ENCODE measurements around the gene HOXD12.

The HOXD12 gene

DNA sequence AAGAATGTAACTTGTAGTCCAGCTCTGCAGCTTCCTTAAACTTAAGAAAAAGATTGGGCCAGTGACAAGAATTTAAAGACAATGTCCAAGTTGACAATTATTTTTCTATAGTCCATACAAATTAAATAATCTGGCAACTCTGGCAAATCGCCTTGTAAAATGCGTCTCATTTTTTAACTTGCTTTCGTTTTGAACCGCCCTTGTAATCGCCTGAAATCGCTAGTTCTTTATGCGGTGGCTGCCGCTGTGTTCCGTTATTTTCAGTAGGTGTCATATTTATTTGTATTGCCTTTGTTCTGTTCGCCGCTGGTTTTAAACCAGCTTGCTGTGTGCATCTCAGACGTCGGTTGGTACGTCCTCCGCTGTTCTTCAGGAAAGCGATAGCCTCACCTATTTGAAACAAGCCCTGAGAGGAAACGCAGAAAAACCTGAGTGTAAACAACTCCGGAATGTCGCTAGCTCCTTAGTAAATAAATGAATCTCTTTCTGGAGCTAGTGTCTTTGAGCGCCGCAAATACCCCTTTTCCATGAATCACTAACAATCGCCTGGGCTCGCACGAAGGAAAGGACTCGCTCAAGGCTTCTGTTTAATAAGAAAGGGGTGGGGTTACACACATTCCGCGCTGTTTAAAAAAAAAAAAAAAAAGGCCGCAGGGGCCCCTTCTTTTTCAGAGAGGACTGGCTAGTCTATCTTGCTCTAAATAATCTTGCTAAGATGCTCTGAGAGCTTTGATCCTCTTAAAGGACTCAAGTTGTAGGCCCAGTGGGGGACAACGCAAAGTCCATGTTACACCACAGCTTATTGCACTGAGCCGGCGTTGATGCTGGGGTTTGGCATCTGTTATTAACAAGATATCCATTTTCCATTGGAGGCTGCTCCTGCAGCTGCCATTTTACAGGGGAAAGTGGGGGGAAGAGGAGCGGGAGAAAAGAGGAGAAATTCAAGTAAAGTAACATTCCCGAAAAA lies 32.9 kb downstream of the HOXD12 start:
- DNase-seq (ENCODE audit: low spot score) = no peak

DNA sequence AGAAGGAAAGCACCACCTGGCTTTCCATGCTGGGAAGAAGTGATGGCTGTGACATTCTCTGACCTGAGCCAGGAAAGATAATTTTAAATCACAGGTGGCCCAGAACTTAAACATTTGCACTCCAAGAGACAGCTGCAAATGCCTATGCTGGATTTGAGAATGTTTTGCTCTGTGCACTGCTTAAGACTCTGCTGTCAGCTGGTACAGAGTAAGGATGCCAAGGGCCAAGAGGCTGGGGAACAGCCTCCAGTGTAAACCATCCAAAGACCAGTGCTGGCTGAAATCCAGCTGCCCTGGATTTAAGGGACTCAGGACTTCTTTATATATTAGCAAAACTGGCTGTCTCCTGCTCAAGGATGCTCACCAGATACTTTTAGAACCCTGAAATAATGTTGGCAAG lies 33.8 kb downstream of the HOXD12 start:
- no peak for DNase-seq (ENCODE audit: low spot score)

DNA sequence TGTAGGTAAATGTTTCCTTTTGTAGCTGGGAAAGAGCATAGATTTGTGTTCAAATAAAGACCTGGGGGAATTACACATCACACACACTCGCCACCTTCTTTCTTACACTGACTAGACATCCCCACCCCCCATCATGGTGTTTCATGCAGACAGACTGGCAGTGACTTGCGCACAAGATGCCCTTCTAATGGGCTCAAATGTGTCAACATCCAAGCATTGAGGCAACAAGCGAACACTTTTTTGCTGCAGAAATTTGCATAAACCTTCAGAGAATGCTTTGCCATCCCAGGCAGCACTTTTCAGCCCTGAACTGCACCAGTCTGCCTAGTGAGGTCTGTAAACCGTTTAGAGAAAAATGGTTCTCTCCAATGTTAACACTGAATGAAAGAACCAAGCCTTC lies 34.4 kb downstream of the HOXD12 start:
- no peak for DNase-seq (ENCODE audit: low spot score)

DNA sequence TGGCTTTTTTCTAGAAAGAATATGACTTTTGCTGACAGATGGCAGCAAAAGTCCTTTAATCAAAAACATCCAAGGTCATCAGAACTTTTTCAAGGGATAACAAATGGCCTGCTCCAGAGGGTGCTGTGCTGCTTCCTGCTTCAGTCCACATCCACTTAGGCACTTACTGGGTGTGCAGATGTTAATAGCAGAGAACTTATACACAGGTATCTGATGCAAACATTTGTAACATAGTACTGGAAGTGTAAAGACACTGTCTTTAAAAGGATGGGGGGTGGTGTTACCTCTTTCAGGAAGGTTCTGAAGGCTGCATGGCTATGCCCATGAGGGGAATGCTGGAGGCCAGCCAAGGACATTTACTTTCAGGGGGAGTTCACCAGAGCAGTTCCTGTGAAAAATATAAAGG lies 35.4 kb downstream of the HOXD12 start:
- DNase-seq (ENCODE audit: low spot score) = no peak

DNA sequence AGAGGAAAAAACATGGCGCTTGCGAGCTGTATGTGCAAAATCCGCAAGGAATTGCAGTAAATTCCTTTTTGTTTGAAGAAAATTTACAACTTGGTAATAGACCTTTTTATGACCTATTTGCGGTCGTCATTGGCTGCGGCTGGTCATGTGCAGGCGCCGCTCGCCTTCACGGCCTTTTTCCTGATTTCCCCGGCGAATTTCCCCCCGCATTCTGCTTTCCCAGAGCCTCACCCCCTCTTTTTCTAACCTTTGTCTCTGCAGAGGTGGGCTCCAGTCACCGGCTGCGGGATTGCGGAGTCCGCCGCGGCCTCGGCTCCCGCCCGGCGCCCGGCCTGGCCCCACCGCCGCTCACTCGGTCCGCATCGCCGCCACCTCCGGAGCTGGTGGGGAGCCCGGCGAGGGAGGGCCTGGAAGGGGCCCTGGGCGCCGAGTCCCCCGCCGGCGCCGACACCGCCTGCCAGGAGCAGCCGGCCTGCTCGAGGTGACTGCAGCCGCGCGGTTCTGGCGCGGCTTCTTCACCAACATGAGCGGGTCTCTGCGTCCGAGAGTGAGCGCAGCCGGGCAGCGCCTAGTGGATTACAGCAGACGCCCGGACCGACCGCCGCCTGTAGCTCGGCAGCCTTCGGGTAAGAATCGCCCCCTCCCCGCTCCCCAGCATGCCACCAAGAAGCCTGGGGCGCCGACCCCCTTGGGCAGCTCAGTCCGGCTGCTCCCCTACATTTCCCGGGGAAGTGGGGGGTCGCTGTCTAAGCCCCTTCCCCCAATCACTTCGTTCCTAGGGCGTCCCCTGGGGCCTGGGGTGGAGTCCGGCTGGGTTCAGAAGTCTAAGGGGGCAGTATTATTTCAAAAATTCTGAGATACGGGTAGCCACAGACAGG lies 37.0 kb downstream of the HOXD12 start:
- DNase-seq (ENCODE audit: low spot score) = no peak

DNA sequence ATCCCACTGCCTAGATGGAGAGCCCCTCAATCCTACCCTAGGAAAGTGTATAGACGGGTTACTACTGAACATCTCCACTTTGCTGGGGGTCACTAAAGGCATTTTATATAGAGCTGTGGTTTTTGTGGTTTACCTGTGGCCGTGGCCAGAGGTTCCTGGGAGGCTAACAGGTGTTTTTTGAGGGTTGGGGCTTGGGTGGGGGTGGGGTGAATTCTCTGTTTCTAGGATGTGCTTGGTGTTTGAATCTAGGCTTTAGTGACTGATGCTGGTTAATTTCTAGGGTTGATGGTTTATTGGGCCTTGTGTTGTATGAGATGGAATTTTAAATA lies 37.6 kb downstream of the HOXD12 start:
- DNase-seq (ENCODE audit: low spot score) = no peak

DNA sequence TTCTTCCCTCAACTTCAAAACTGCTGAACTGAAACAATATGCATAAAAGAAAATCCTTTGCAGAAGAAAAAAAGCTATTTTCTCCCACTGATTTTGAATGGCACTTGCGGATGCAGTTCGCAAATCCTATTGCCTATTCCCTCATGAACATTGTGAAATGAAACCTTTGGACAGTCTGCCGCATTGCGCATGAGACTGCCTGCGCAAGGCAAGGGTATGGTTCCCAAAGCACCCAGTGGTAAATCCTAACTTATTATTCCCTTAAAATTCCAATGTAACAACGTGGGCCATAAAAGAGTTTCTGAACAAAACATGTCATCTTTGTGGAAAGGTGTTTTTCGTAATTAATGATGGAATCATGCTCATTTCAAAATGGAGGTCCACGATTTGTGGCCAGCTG lies 38.3 kb downstream of the HOXD12 start:
- no peak for DNase-seq (ENCODE audit: low spot score)

DNA sequence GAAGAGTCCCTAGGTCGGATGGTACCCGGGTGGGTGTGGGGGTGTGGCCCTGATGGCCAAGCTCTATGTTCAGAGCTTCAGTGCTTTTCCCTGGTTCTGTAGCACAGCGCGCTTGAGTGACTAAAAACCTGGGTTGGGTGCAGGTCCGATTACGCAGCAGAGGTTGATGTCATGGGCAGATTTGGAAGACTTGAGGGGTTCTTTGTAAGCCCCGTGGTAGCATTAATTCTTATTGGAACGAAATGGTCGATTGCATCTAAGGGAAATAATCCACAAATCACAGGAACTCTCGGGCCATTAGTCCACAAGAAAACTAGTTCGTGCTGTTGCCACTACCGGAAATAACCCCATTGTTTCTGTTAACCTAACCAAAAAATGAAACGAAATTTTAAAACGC lies 38.9 kb downstream of the HOXD12 start:
- DNase-seq (ENCODE audit: low spot score) = no peak

DNA sequence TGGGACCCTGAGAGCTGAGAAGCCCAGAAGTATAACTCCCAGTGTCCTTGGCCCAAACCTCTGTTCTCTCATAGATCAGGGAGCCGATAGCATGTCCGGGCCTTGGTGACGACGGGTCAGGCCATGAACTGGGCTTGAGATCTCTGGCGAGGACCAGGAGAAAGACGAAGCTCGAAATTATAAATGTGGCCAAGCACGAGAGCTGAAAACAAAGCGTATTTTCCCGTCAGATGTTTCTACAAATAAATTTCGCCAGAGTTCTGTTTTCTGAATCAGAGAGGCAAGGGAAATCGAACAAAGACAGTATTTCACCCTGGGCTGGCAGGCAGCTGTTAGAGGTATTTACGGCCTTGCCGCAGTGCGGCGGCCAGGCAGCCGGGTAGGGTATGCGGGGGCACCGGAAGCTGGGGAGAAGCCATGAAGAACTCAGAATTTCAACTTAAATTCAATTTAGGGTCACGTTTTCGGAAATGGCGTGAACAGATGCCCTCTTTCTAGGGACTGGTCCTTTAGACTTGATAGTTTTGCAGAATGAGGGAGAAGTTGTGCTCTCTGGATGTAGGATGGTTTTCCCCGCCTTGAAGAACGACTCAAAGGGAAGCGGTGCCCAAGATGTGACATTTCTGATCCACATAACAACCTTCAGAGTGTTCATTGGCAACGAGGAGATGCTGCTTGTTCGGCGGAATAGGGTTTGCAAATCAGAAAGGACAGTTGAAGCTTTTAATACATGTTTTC lies 39.5 kb downstream of the HOXD12 start:
- no peak for DNase-seq (ENCODE audit: low spot score)

DNA sequence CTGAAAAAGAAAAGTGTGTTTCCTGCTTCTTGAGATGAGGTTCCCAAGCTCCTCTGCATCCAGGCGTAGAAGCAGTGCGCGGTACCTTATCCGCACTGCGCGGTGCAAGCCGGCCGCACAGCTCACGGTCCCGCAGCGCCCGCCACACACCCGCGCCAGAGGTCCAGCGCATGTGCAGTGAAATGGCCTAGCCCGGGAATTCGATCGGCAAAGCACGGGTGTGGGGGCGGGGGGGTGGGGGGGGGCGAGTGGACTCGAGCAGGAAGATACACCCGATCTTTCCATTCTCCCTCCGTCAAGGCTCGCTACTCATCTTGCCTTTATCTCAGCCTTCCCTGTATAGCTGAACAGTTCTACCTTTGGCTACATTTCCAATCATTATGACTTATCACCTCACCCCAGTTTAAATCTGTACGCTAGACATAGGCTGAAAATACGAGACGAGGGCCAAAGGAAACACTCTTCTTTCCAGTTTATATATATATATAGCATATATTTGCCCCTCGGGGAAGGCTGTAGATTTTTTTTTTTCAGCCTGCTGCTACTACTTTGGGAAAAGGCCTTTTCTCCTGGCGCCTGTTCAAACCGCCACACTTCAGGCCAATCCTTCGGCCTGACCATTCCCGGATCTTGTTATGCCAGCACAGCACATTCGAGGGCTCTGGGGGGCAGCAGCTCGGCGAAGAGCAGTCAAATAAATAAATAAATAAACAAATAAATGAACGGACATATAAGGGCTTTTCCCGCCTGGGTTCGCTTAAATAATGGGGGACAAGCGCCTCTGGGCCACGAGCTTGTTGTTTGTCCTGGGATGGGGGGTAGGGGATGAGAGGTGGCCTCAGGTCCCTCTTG lies 40.3 kb downstream of the HOXD12 start:
- DNase-seq (ENCODE audit: low spot score) = no peak

DNA sequence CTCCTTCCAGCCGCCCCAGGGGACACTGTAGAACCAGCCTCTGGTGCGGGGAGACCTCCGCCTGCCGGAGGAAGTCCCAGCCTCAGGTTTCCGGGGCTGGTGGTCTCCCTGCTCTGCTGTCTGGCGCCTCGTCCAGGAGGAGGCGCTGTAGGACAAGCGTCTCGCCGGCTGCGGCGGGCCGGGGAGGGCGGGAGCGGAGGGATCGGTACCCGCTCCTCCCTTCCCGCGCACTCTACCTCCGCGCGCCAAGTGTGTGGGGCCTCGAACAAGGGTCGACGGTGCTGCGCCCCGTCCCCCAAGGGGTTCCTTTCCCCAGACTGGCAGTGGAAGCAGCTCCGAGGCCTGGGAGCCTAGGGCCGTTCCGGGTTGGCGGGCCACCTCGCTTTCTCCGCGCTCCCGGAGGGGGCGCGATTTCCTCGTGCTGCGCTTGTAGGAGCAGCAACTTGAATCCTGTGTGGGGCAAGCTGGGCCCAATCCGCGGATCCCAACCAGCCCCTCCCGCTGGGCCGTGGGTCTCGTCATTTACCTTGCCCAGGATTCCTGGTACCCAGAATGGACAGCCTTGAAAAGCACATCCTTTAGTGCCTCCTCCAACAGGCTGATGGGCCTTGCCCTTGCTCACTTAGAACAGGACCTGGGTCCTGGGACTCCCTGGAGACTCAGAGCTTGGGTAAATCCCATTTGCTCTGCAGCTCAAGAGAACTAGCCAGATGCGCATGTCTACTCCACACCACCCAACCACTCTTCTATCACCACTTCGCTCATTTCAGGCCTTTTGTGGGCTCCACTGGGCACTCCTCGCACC lies 41.1 kb downstream of the HOXD12 start:
- DNase-seq (ENCODE audit: low spot score) = peak; percentile 58

DNA sequence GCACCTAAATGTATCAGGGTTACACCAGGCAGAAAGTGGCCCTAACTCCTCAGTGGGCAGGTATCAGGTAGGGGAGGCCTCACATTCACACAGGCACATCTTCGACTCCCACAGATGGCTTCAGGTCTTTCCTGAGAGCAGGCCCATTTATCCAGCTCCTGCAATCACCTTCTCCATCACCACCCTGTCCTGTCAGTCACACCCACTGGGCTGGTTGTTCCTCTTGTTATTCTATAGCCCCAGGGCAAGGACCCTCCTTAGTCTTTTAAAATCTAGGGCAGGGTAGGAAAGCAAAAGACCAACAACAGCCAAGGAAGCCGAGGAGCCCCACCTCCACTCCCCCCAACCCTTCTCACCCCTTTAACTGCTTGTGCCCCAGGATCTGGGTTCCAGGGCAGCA lies 42.7 kb downstream of the HOXD12 start:
- no peak for DNase-seq (ENCODE audit: low spot score)

DNA sequence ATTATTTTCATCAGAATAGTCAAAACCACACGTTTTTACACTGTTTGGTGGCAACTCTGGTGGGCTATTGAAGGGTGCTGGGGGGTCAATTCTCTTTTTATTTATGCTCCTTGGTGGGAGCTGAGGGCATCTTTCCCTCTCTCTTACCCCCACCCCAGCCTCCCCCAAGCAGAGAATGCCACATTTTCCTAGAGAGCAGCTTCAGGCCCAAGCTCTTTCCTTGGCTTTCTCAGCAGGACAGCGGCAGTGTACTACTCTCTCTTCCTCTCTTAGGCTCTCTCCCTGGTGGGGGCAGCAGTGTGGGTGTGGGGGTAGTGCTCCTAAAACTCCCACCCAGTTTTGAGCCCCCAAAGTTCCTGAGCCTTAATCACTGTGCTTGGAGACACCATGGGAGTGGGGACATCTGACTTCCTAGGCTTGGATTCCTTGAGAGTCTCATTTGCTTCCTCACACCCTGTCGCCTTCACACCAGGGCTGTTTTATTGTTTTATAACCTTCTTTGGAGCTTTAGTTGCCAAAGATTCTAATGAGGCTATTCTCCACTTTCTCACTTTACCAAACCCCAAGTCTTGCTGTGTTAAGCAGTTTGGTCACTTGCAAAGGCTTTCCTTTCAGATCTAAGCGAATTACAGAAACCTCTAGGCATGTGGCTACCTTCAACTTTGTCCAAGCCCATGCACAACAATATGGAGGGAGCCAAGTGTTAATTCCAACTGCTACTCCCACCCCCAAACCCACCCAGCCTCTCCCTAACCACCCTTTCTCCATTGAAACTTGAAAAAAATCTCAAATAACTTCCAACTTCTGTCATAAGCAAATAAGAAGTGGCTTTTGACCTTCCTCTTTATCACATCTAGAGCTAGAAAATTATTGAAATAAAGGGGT lies 45.7 kb downstream of the HOXD12 start:
- no peak for DNase-seq (ENCODE audit: low spot score)

DNA sequence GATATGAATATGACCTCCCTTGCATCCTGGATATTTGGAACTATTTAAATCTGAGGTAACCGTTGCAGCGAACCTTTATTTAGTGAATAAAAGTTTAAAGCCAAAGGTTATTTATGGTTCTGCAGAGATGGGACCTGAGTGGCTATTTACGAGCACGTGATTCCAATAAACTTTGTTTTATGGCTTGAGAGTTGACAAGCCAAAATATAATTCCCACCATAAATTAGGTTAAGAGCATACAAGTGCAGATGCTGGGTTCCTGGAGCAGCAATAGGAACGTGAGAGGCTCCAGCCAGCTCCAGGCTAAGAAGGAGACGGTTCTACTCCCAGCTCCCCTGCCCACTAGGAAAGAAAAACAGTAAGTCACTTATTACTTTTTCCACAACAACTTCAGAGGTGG lies 46.5 kb downstream of the HOXD12 start:
- no peak for DNase-seq (ENCODE audit: low spot score)

DNA sequence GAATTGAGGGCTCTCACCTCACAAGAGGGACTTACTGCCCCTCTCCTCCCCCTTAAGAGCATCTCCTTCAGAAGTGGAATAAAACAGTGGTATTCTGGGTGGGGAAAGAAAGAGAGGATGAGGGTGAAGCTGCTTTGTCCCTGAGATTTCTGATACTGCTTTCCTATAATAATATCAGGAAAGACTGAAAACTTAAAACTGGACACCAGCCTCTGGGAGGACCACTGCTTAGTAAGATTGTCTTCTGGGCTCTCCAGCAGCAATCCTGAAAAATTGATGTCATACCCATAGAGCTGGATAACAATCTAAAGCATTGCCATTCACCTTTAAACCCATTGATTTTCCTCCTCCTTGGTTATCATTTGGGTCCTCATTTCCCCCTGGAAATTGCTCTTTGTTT lies 47.0 kb downstream of the HOXD12 start:
- no peak for DNase-seq (ENCODE audit: low spot score)

DNA sequence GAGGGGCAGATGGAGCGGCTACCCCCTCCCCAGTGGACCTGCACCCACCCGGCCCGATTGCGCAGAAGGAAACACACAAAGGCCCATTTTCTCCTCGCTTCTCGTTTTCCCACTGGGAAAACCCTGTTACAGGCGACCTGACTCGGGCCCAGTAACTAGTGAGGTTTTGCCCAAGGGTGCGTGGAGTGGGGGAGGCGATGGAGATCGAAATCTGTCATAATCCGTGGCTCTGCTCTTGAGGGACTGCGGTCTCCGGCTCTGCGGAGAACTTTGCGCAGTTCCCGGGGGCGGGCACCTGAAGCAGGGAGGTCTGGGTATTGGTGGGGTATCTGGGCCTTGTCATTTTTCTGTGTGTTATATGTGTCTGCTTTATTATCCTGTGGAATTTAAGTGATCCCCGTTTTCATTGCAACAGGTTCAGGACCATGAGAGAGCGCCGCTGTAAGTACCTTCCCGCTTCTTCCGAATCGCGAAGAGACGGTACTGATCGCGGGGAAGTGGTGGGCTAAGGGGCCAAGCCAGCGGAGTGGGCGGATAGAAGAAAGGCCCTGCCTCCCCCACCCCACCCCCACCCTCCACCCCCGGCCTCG lies 47.7 kb downstream of the HOXD12 start:
- DNase-seq (ENCODE audit: low spot score) = no peak

DNA sequence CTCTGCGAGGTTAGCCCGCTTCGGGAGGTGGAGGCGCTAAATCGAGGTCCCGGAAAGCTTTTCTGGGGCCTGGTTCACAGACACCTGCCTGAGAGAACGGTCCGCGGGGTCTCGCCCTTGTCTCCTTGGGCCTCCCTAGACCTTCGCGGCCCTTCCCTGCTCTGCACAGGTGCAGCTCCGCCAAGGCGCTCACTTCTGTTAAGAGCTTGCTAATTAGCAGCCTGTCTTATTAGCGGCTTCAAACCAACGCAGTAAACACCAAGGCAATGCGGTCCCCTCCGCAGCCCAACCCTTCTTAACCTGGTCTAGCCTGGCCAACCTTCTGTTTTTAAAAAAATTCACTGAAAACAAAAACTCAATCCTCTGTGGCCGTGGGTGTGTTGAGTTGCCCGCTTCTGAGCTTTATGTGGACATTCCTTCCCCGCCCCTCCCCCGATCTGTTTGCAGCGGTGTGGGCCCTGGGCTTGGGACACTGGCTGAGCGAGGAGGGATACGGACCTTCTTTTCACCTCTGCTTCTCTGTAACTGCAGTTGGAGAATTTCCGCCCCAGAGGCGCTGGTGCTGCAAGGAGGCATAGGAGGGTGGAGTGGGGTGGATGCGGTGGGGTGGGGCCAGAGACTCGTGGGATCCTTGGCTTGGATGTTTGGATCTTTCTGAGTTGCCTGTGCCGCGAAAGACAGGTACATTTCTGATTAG lies 48.4 kb downstream of the HOXD12 start:
- no peak for DNase-seq (ENCODE audit: low spot score)

DNA sequence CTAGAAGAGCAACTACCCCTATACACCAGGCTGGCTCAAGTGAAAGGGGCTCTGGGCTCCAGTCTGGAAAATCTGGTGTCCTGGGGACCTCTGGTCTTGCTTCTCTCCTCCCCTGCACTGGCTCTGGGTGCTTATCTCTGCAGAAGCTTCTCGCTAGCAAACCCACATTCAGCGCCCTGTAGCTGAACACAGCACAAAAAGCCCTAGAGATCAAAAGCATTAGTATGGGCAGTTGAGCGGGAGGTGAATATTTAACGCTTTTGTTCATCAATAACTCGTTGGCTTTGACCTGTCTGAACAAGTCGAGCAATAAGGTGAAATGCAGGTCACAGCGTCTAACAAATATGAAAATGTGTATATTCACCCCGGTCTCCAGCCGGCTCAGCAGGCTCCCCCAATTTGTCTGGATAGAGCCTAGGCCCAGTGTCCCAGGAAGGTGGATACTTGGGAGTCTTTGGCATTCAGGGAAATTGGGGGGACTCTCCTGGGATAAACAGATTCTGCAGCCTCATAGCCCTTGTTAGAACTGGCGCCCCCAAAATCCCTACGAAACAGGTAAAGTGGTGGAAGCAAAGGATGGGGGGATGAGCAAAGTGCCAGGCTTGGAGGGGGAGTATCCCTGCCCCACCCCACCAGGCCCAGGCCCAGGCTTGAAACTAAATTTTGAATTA lies 49.3 kb downstream of the HOXD12 start:
- DNase-seq (ENCODE audit: low spot score) = no peak

Measured in Ammon's horn (tissue), 1 donor.